CD14-positive monocyte (primary cell): ENCODE measurements around the gene CC2D2A. TPM values are rescaled to one million over a fixed set of nuclear protein-coding genes. Genes with fewer than 3 reads are reported as not detected.

Source experiments
- DNase-seq, 3 donors: peaks; one replicate each; pipeline ENCODE4 v3.0.0-alpha.2; 2011 to 2022
- H2AFZ ChIP-seq: 2 replicates; pipeline ENCODE4 v1.6.0; 2012; ENCODE audit warnings: mild to moderate bottlenecking, low read depth, low read length, inconsistent platforms; ENCODE audit not compliant: insufficient read depth, poor library complexity, severe bottlenecking
- H3K27ac ChIP-seq, 2 donors: 1 replicate in 1 of 2; 2 replicates in 1 of 2; pipeline ENCODE4 v1.5.1; 2012 to 2013; ENCODE audit warnings: low read length in 2 of 2, control low read depth in 1 of 2, inconsistent platforms in 1 of 2, low read depth in 1 of 2, mild to moderate bottlenecking in 1 of 2
- H3K27me3 ChIP-seq, 2 donors: one replicate each; pipeline versions ENCODE4 v1.6.0 to v1.6.1; 2011 to 2013; ENCODE audit warnings: low read length in 2 of 2; ENCODE audit not compliant: control insufficient read depth in 2 of 2, insufficient read depth in 2 of 2
- H3K36me3 ChIP-seq, 2 donors: replicated peaks in 1 of 2; 1 replicate in 1 of 2; 2 replicates in 1 of 2; pipeline versions ENCODE4 v1.5.1 to v1.6.1; 2012 to 2013; ENCODE audit warnings: low read length in 2 of 2, control low read depth in 1 of 2, inconsistent platforms in 1 of 2, mild to moderate bottlenecking in 1 of 2; ENCODE audit not compliant: insufficient read depth in 2 of 2, control insufficient read depth in 1 of 2
- H3K4me1 ChIP-seq, 2 donors: 1 replicate in 1 of 2; 2 replicates in 1 of 2; pipeline versions ENCODE4 v1.5.1 to v1.6.1; 2012 to 2013; ENCODE audit warnings: low read length in 2 of 2, control low read depth in 1 of 2, inconsistent platforms in 1 of 2, mild to moderate bottlenecking in 1 of 2, moderate library complexity in 1 of 2; ENCODE audit not compliant: insufficient read depth in 2 of 2, control insufficient read depth in 1 of 2
- H3K4me2 ChIP-seq: replicated peaks from 2 replicates; pipeline ENCODE3; 2012; ENCODE audit warnings: low read length, moderate library complexity, mild to moderate bottlenecking; ENCODE audit not compliant: poor library complexity, severe bottlenecking; ENCODE audit errors: extremely low read depth
- H3K4me3 ChIP-seq, 3 experiments: fragments of 200-600 bp in 1 of 3; sonication (generic) in 1 of 3; replicated peaks in 1 of 3; 1 replicate in 2 of 3; 2 replicates in 1 of 3; pipeline ENCODE4 v1.5.1; 2011 to 2013; ENCODE audit warnings: low read length in 3 of 3, mild to moderate bottlenecking in 3 of 3, control low read depth in 2 of 3, low read depth in 2 of 3, inconsistent platforms in 1 of 3, moderate library complexity in 1 of 3
- H3K79me2 ChIP-seq: 2 replicates; pipeline ENCODE4 v1.6.0; 2012; ENCODE audit warnings: mild to moderate bottlenecking, control low read depth, inconsistent platforms, low read length, moderate library complexity; ENCODE audit not compliant: insufficient read depth
- H3K9ac ChIP-seq: 2 replicates; pipeline ENCODE4 v1.6.0; 2017; ENCODE audit warnings: low read length, mild to moderate bottlenecking; ENCODE audit not compliant: insufficient read depth, poor library complexity, severe bottlenecking
- H3K9me3 ChIP-seq, 2 donors: replicated peaks in 1 of 2; 1 replicate in 1 of 2; 2 replicates in 1 of 2; pipeline versions ENCODE4 v1.5.1 to v1.6.1; 2012 to 2013; ENCODE audit warnings: low read length in 2 of 2, control low read depth in 1 of 2; ENCODE audit not compliant: control insufficient read depth in 1 of 2, insufficient read depth in 1 of 2
- H4K20me1 ChIP-seq: 2 replicates; pipeline ENCODE4 v1.6.0; 2012; ENCODE audit warnings: mild to moderate bottlenecking, low read length, control low read depth, moderate library complexity; ENCODE audit not compliant: insufficient read depth
- H3K27ac Mint-ChIP-seq, 7 donors: one replicate each; pipeline ENCODE4 v1.8.0; 2020; ENCODE audit warnings: mild to moderate bottlenecking in 7 of 7, mixed read lengths in 7 of 7, moderate library complexity in 6 of 7, inconsistent platforms in 2 of 7
- H3K27me3 Mint-ChIP-seq, 3 donors: one replicate each; pipeline ENCODE4 v1.8.0; 2021 to 2022; ENCODE audit warnings: low read depth in 3 of 3, mild to moderate bottlenecking in 3 of 3, mixed read lengths in 3 of 3, moderate library complexity in 3 of 3, inconsistent platforms in 1 of 3
- H3K36me3 Mint-ChIP-seq, 2 donors: one replicate each; pipeline ENCODE4 v1.8.0; 2020; ENCODE audit warnings: mixed read lengths in 2 of 2, inconsistent platforms in 1 of 2, mild to moderate bottlenecking in 1 of 2
- H3K4me1 Mint-ChIP-seq: one replicate; pipeline ENCODE4 v1.8.0; 2020; ENCODE audit warnings: mild to moderate bottlenecking, mixed read lengths
- H3K4me3 Mint-ChIP-seq, 2 donors: one replicate each; pipeline ENCODE4 v1.8.0; 2020; ENCODE audit warnings: mild to moderate bottlenecking in 2 of 2, mixed read lengths in 2 of 2, moderate library complexity in 1 of 2
- H3K9me3 Mint-ChIP-seq, 7 donors: one replicate each; pipeline ENCODE4 v1.8.0; 2020 to 2022; ENCODE audit warnings: mixed read lengths in 7 of 7, mild to moderate bottlenecking in 6 of 7, moderate library complexity in 6 of 7, inconsistent platforms in 2 of 7
- CTCF ChIP-seq: fragments of 200-600 bp; IDR thresholded peaks from one replicate; pipeline ENCODE4 v1.8.0; 2022; ENCODE audit warnings: antibody characterized with exemption, mild to moderate bottlenecking
- WGBS: methylation state at CpG from one replicate; pipeline ENCODE4 v1.1.5; 2013; ENCODE audit warnings: missing lambda C conversion rate; ENCODE audit not compliant: insufficient coverage; 5-methylcytosine and 5-hydroxymethylcytosine counted together
- intact Hi-C, 2 donors: fragments of 100-400 bp; cut with micrococcal nuclease; formaldehyde crosslinking; loops; one replicate each; pipeline versions ENCODE4 v1.15.0 to v1.15.1; 2023
- polyA plus RNA-seq, 3 donors: library from polyadenylated mRNA; depleted of rRNA in 1 of 3; unstranded in 2 of 3; stranded (reverse) in 1 of 3; fragments of 300-500 nt in 2 of 3; fragments of >200 nt in 1 of 3; fragmentation: Illumina TruSeq in 2 of 3; gene quantifications; 1 replicate in 2 of 3; 2 replicates in 1 of 3; pipeline ENCODE4 v1.2.3, GENCODE V29; 2012 to 2021

CC2D2A gene
- polyA plus RNA-seq, 3 donors: 1.7 to 2.5 (median 1.9) TPM

GRCh38 chr4:15536552-15537499, 67.1 kb downstream of the CC2D2A start:
- no peak for DNase-seq
- 98% methylated on average over 4 of the region's 7 CpGs for WGBS
- Histone ChIP-seq H2AFZ (no peak overlapping the region), H3K79me2 (no peaks in the 10 kb centered on the region), H3K4me1 (no peaks in the 10 kb centered on the region), H4K20me1 (no peaks in the 10 kb centered on the region), H3K27me3 (no peaks in the 10 kb centered on the region), H3K4me3 (no peak overlapping the region), H3K4me2 (no peak overlapping the region), H3K9ac (no peak overlapping the region), H3K27ac (no peak overlapping the region), H3K36me3 (peaks cover 16 to 28% of the 10 kb centered on the region in 2 donors), H3K9me3 (no peaks in the 10 kb centered on the region)
- intact Hi-C loops: no loop called here
- Mint-ChIP-seq H3K4me3 (no peak overlapping the region), H3K27ac (peak overlapping the region in 1 of 7 donors; percentile 46), H3K36me3 (peaks cover 21 to 53% of the 10 kb centered on the region in 2 donors), H3K27me3 (no peaks in the 10 kb centered on the region), H3K9me3 (peaks cover 0 to 2% (median 0%) of the 10 kb centered on the region in 7 donors), H3K4me1 (no peaks in the 10 kb centered on the region)
- TF ChIP-seq CTCF: no peak

GRCh38 chr4:15541941-15542340, 72.3 kb downstream of the CC2D2A start:
- H3K36me3 Mint-ChIP-seq: peaks cover 43 to 65% of the 10 kb centered on the region in 2 donors
- DNase-seq: no peak
- H4K20me1 ChIP-seq: no peaks in the 10 kb centered on the region
- no peaks in the 10 kb centered on the region for H3K27me3 ChIP-seq
- intact Hi-C loops: no loop called here
- H3K9me3 ChIP-seq: no peaks in the 10 kb centered on the region
- no peak overlapping the region for H3K4me3 ChIP-seq
- H3K4me1 Mint-ChIP-seq: no peaks in the 10 kb centered on the region
- no peak overlapping the region for H2AFZ ChIP-seq
- no peak overlapping the region for H3K27ac Mint-ChIP-seq
- 93% methylated on average over 3 of the region's 5 CpGs for WGBS
- peaks cover 0 to 2% (median 0%) of the 10 kb centered on the region in 7 donors for H3K9me3 Mint-ChIP-seq
- H3K27ac ChIP-seq: no peak overlapping the region
- no peaks in the 10 kb centered on the region for H3K79me2 ChIP-seq
- H3K27me3 Mint-ChIP-seq: no peaks in the 10 kb centered on the region
- H3K4me1 ChIP-seq: no peaks in the 10 kb centered on the region
- H3K9ac ChIP-seq: no peak overlapping the region
- peaks cover 25 to 53% of the 10 kb centered on the region in 2 donors for H3K36me3 ChIP-seq
- no peak for TF ChIP-seq CTCF
- no peak overlapping the region for H3K4me3 Mint-ChIP-seq
- no peak overlapping the region for H3K4me2 ChIP-seq
